Left colon (tissue), 2 donors: ENCODE results near the gene CEP128. TPM values are rescaled to one million over a fixed set of nuclear protein-coding genes. Genes with fewer than 3 reads are reported as not detected.
"Not testable (repeated sequence)": the region's sequence is repeated elsewhere in the genome, so short reads cannot be mapped to it uniquely, and the experiment has no call there.

Source experiments
- ATAC-seq: fragments of 200-7000 bp; cut with Tn5 transposase; one replicate; pipeline ENCODE4 v1.9.1; 2020; ENCODE audit warnings: mild to moderate bottlenecking, moderate library complexity
- DNase-seq, 2 donors: peaks; one replicate each; pipeline ENCODE4 v3.0.0-alpha.2; 2020
- intact Hi-C, 2 donors: fragments of 100-400 bp; cut with DNase I in 1 of 2; cut with micrococcal nuclease in 1 of 2; formaldehyde crosslinking; loops; one replicate each; pipeline versions ENCODE4 v1.11.2 to v1.14.0; 2022; cut with DNase I, micrococcal nuclease
- total RNA-seq, 2 donors: library from RNA; stranded (reverse); fragmentation: NEBNext Ultra II Directional; extraction: Animal tissue kit (Norgen Biotek cat#: 25700); gene quantifications; one replicate each; pipeline ENCODE4 v1.2.1, GENCODE V29; 2021
- donor health status: DM: no; HTN: no; CAD: no.
- donor health status: DM: yes; HTN: yes; CAD: no.

CEP128 gene
- total RNA-seq, 2 donors from 2014 or later, result 2.7 to 5.6 TPM

GRCh38 chr14:80923368-80923767 is 18.2 kb downstream of the CEP128 start:
- DNase-seq (no peak), ATAC-seq (no peak)
- intact Hi-C loops, result no loop called here

- DNase-seq (no peak), ATAC-seq (no peak)
- intact Hi-C loops, result no loop called here
These were observed 21.9 kb downstream of the CEP128 start for GRCh38 chr14:80919622-80920021.

GRCh38 chr14:80912013-80912412 is 29.5 kb downstream of the CEP128 start:
- intact Hi-C loops, ATAC-seq, DNase-seq: not testable (repeated sequence)

GRCh38 chr14:80906946-80907345 is 34.6 kb downstream of the CEP128 start:
- DNase-seq, result no peak
- intact Hi-C loops, result no loop called here
- no peak for ATAC-seq

- ATAC-seq (no peak), DNase-seq (no peak)
- intact Hi-C loops, result no loop called here
These were observed 35.2 kb downstream of the CEP128 start for GRCh38 chr14:80906336-80906735.

- ATAC-seq, result no peak
- no peak for DNase-seq
- intact Hi-C loops, result no loop called here
These were observed 38.9 kb downstream of the CEP128 start for GRCh38 chr14:80902608-80903007.

- DNase-seq (no peak), ATAC-seq (no peak)
- intact Hi-C loops, result no loop called here
These were observed 39.7 kb downstream of the CEP128 start for GRCh38 chr14:80901822-80902221.

GRCh38 chr14:80901260-80901659 is 40.3 kb downstream of the CEP128 start:
- no peak for ATAC-seq
- no peak for DNase-seq
- intact Hi-C loops, result no loop called here

- no peak for ATAC-seq
- intact Hi-C loops, result no loop called here
- DNase-seq, result no peak
These were observed 68.9 kb downstream of the CEP128 start for GRCh38 chr14:80872645-80873044.

- intact Hi-C loops, result no loop called here
- ATAC-seq (no peak), DNase-seq (no peak)
These were observed 73.3 kb downstream of the CEP128 start for GRCh38 chr14:80868260-80868659.

GRCh38 chr14:80867798-80868197 is 73.7 kb downstream of the CEP128 start:
- ATAC-seq (no peak), DNase-seq (no peak)
- intact Hi-C loops, result no loop called here

GRCh38 chr14:80867091-80867490 is 74.4 kb downstream of the CEP128 start:
- intact Hi-C loops, result no loop called here

GRCh38 chr14:80865565-80865964 is 76.0 kb downstream of the CEP128 start:
- intact Hi-C loops, result no loop called here
- ATAC-seq, result no peak
- no peak for DNase-seq

More at GRCh38 chr14:80867091-80867490, 74.4 kb downstream of the CEP128 start:
- ATAC-seq (no peak), DNase-seq (no peak)

- no peak for DNase-seq
- no peak for ATAC-seq
- intact Hi-C loops, result no loop called here
These were observed 78.6 kb downstream of the CEP128 start for GRCh38 chr14:80862983-80863382.

- intact Hi-C loops, result no loop called here
- ATAC-seq, result no peak
- no peak for DNase-seq
These were observed 79.0 kb downstream of the CEP128 start for GRCh38 chr14:80862541-80862940.

GRCh38 chr14:80850197-80850814 is 91.2 kb downstream of the CEP128 start:
- intact Hi-C loops, result loop anchor here in 1 of 2 donors (10.0 kb wide), 1 partner anchor 796 kb away; no protein-coding TSS in a partner anchor
- ATAC-seq (peak; percentile 41), DNase-seq (no peak)

GRCh38 chr14:80847070-80847469 is 94.5 kb downstream of the CEP128 start:
- no peak for ATAC-seq
- intact Hi-C loops, result no loop called here
- DNase-seq, result no peak

- ATAC-seq (no peak), DNase-seq (no peak)
- intact Hi-C loops, result no loop called here
These were observed 95.7 kb downstream of the CEP128 start for GRCh38 chr14:80845856-80846255.

GRCh38 chr14:80844872-80845271 is 96.7 kb downstream of the CEP128 start:
- intact Hi-C loops, result no loop called here

GRCh38 chr14:80839743-80840142 is 101.8 kb downstream of the CEP128 start:
- ATAC-seq, result no peak
- intact Hi-C loops, result no loop called here
- DNase-seq, result no peak

More at GRCh38 chr14:80844872-80845271, 96.7 kb downstream of the CEP128 start:
- ATAC-seq (no peak), DNase-seq (no peak)

- intact Hi-C loops, result no loop called here
- no peak for ATAC-seq
- no peak for DNase-seq
These were observed 131.9 kb downstream of the CEP128 start for GRCh38 chr14:80809663-80810062.
